T-cell (primary cell): ENCODE measurements around the gene WDR55. TPM values are rescaled to one million over a fixed set of nuclear protein-coding genes. Genes with fewer than 3 reads are reported as not detected.
A peak's percentile ranks its signal among the peaks of the same experiment; 100 is the strongest.

Source experiments
- ATAC-seq, 4 experiments: fragments of 200-7000 bp in 3 of 4; fragments of 150-1000 bp in 1 of 4; cut with Tn5 transposase; replicated peaks in 1 of 4; 1 replicate in 3 of 4; 2 replicates in 1 of 4; pipeline ENCODE4 v1.10.0; 2021; ENCODE audit warnings: moderate library complexity in 3 of 4, mild to moderate bottlenecking in 2 of 4, moderate number of reproducible peaks in 1 of 4
- CTCF ChIA-PET, 2 donors: fragments of 300-600 bp; sonication (Branson Sonifier 250); formaldehyde crosslinking; loops; one replicate each; lab custom pipeline; 2022; ENCODE audit warnings: antibody characterized with exemption in 2 of 2; lab: Charles Lee
- POLR2A ChIA-PET, 2 donors: fragments of 300-600 bp; sonication (Branson Sonifier 250); formaldehyde crosslinking; loops; one replicate each; lab custom pipeline; 2022; ENCODE audit warnings: antibody characterized with exemption in 2 of 2; lab: Charles Lee
- DNase-seq, 35 experiments: peaks; one replicate each; pipeline versions ENCODE4 v3.0.0 to v3.0.0-alpha.2; 2013 to 2023
- H3K27ac ChIP-seq: one replicate; pipeline ENCODE4 v1.5.1; 2013; ENCODE audit warnings: low read length
- H3K27me3 ChIP-seq, 2 experiments: replicated peaks in 1 of 2; 1 replicate in 1 of 2; 2 replicates in 1 of 2; pipeline versions ENCODE4 v1.6.1 to v1.7.0; 2013; ENCODE audit warnings: low read length in 1 of 2, mixed read lengths in 1 of 2; ENCODE audit not compliant: control insufficient read depth in 2 of 2, insufficient read depth in 2 of 2; ENCODE audit errors: extremely low read depth in 1 of 2
- H3K36me3 ChIP-seq, 2 donors: 1 replicate in 1 of 2; 2 replicates in 1 of 2; pipeline versions ENCODE4 v1.6.1 to v1.7.0; 2013; ENCODE audit warnings: low read length in 1 of 2; ENCODE audit not compliant: control insufficient read depth in 2 of 2, insufficient read depth in 1 of 2; ENCODE audit errors: extremely low read depth in 1 of 2
- H3K4me1 ChIP-seq, 2 experiments: 1 replicate in 1 of 2; 2 replicates in 1 of 2; pipeline versions ENCODE4 v1.6.1 to v1.7.0; 2013; ENCODE audit warnings: low read length in 2 of 2, mixed read lengths in 1 of 2; ENCODE audit not compliant: insufficient read depth in 2 of 2, control insufficient read depth in 1 of 2; ENCODE audit errors: extremely low read depth in 1 of 2
- H3K4me3 ChIP-seq, 2 donors: 1 replicate in 1 of 2; 2 replicates in 1 of 2; pipeline versions ENCODE4 v1.5.1 to v1.7.0; 2013; ENCODE audit warnings: mild to moderate bottlenecking in 2 of 2, low read length in 1 of 2, moderate library complexity in 1 of 2; ENCODE audit not compliant: control insufficient read depth in 1 of 2; ENCODE audit errors: extremely low read depth in 1 of 2
- H3K9me3 ChIP-seq: 2 replicates; pipeline ENCODE4 v1.7.0; 2013
- H3K27ac Mint-ChIP-seq, 2 donors: one replicate each; pipeline ENCODE4 v1.8.0; 2020 to 2021; ENCODE audit warnings: mild to moderate bottlenecking in 2 of 2, mixed read lengths in 2 of 2
- H3K27me3 Mint-ChIP-seq, 2 donors: one replicate each; pipeline ENCODE4 v1.8.0; 2021 to 2022; ENCODE audit warnings: mixed read lengths in 2 of 2
- H3K36me3 Mint-ChIP-seq: one replicate; pipeline ENCODE4 v1.8.0; 2021; ENCODE audit warnings: mixed read lengths
- H3K4me1 Mint-ChIP-seq, 3 donors: one replicate each; pipeline ENCODE4 v1.8.0; 2020 to 2022; ENCODE audit warnings: mixed read lengths in 3 of 3, mild to moderate bottlenecking in 1 of 3
- H3K4me3 Mint-ChIP-seq, 3 donors: one replicate each; pipeline ENCODE4 v1.8.0; 2020 to 2022; ENCODE audit warnings: mild to moderate bottlenecking in 3 of 3, mixed read lengths in 3 of 3, moderate library complexity in 3 of 3
- H3K9me3 Mint-ChIP-seq, 3 donors: one replicate each; pipeline ENCODE4 v1.8.0; 2020 to 2022; ENCODE audit warnings: mixed read lengths in 3 of 3
- WGBS: methylation state at CpG from one replicate; pipeline ENCODE4 v1.1.5; 2013; ENCODE audit warnings: missing lambda C conversion rate; ENCODE audit not compliant: insufficient coverage; 5-methylcytosine and 5-hydroxymethylcytosine counted together
- total RNA-seq, 35 experiments: library from RNA in 6 of 35; stranded (reverse) in 6 of 35; fragments of 120-200 nt in 1 of 35; gene quantifications; one replicate each; pipeline versions ENCODE4 v1.2.1 to v1.2.4 and lab custom pipeline; 2013 to 2026

WDR55 gene
- total RNA-seq, 5 donors from 2014 or later (not counting 1 experiment from before 2014, with no cell fraction given): 36.6 to 50.9 (median 42.9) TPM

- peaks cover 7 to 45% of the 10 kb centered on the region in 2 donors for H3K36me3 ChIP-seq
- Mint-ChIP-seq H3K27ac (peak within 1 kb of the TSS; percentile 99), H3K9me3 (no peaks in the 10 kb centered on the region), H3K4me1 (peaks cover 47 to 50% (median 50%) of the 10 kb centered on the region in 3 donors), H3K27me3 (no peaks in the 10 kb centered on the region), H3K4me3 (peak within 1 kb of the TSS; percentile 99 to 100 (median 99)), H3K36me3 (peaks cover 35% of the 10 kb centered on the region)
- ChIA-PET CTCF (interaction anchor here in 1 of 2 donors (0.6 to 1.8 kb wide), 4 partner anchors 9 to 222 kb away, joined by 3 to 13 read pairs (median 6); partner anchors contain the start of genes IK, NDUFA2 and ZMAT2), POLR2A (interaction anchor here (0.6 to 1.5 kb wide), 7 partner anchors 9 to 901 kb away, joined by 3 to 6 read pairs (median 3); partner anchors contain the start of genes ZMAT2 (in 2 of the 2), ANKHD1 (in 1 of the 2), IK (in 1 of the 2) and NDUFA2 (in 1 of the 2))
- peak within 1 kb of the TSS; percentile 85 to 95 for H3K4me3 ChIP-seq
- WGBS: under 1% methylated on average over 60 of the region's 61 CpGs
- H3K4me1 ChIP-seq: peaks cover 17 to 24% of the 10 kb centered on the region in 2 experiments
- H3K27me3 ChIP-seq: no peaks in the 10 kb centered on the region
- peak within 1 kb of the TSS; percentile 75 for H3K27ac ChIP-seq
- ATAC-seq (peak; percentile 95 to 96 (median 96)), DNase-seq (peak; percentile 59 to 88 (median 75))
- no peaks in the 10 kb centered on the region for H3K9me3 ChIP-seq
Measured at GRCh38 chr5:140690941-140691924, 26.5 kb downstream of the WDR55 start, which contains the start of the genes HARS1 and HARS2. TSS of gene HARS1 (minus strand) at chr5:140691370. CDS start at chr5:140691304, 66 bp downstream. TSS of gene HARS2 (plus strand) at chr5:140691455. CDS start at chr5:140691649, 194 bp downstream.

GRCh38 chr5:140694276-140694675 lies 29.6 kb downstream of the WDR55 start:
- H3K4me1 Mint-ChIP-seq: peaks cover 34 to 45% (median 36%) of the 10 kb centered on the region in 3 donors
- no peaks in the 10 kb centered on the region for H3K9me3 ChIP-seq
- H3K4me1 ChIP-seq: peaks cover 17 to 21% of the 10 kb centered on the region in 2 experiments
- H3K27ac Mint-ChIP-seq: no peak overlapping the region
- no peak overlapping the region for H3K4me3 Mint-ChIP-seq
- no peaks in the 10 kb centered on the region for H3K27me3 ChIP-seq
- ChIA-PET POLR2A (interaction anchor here (0.5 to 0.8 kb wide), 4 partner anchors 9 to 392 kb away, joined by 3 to 5 read pairs (median 3); no protein-coding TSS in a partner anchor), CTCF (no interaction called here)
- no peaks in the 10 kb centered on the region for H3K27me3 Mint-ChIP-seq
- peaks cover 50% of the 10 kb centered on the region for H3K36me3 Mint-ChIP-seq
- H3K9me3 Mint-ChIP-seq: no peaks in the 10 kb centered on the region
- H3K36me3 ChIP-seq: peaks cover 18 to 59% of the 10 kb centered on the region in 2 donors
- DNase-seq (no peak), ATAC-seq (no peak)
- H3K4me3 ChIP-seq: no peak overlapping the region
- WGBS: 95% methylated on average over 4 of the region's 5 CpGs
- H3K27ac ChIP-seq: no peak overlapping the region

GRCh38 chr5:140696891-140697492 lies 32.3 kb downstream of the WDR55 start:
- POLR2A ChIA-PET: interaction anchor here in 1 of 2 donors (0.6 kb wide), 1 partner anchor 10 kb away, joined by 4 read pairs; no protein-coding TSS in a partner anchor
- Histone ChIP-seq H3K9me3 (no peaks in the 10 kb centered on the region), H3K27me3 (no peaks in the 10 kb centered on the region), H3K36me3 (peaks cover 18 to 68% of the 10 kb centered on the region in 2 donors), H3K27ac (no peak overlapping the region), H3K4me3 (no peak overlapping the region), H3K4me1 (peaks cover 18 to 21% of the 10 kb centered on the region in 2 experiments)
- ATAC-seq (no peak), DNase-seq (no peak)
- no peaks in the 10 kb centered on the region for H3K9me3 Mint-ChIP-seq
- CTCF ChIA-PET: interaction anchor here in 1 of 2 donors (0.6 to 0.7 kb wide), 3 partner anchors 18 to 893 kb away, joined by 3 read pairs; no protein-coding TSS in a partner anchor
- 100% methylated on average over 3 of the region's 4 CpGs for WGBS
- peaks cover 54% of the 10 kb centered on the region for H3K36me3 Mint-ChIP-seq
- H3K4me1 Mint-ChIP-seq: peaks cover 31 to 42% (median 35%) of the 10 kb centered on the region in 3 donors
- H3K27me3 Mint-ChIP-seq: no peaks in the 10 kb centered on the region
- H3K4me3 Mint-ChIP-seq: no peak overlapping the region
- H3K27ac Mint-ChIP-seq: no peak overlapping the region

GRCh38 chr5:140700177-140701144 lies 35.8 kb downstream of the WDR55 start, which contains the start of gene ZMAT2:
TSS of gene ZMAT2 (plus strand) at chr5:140700447. CDS start at chr5:140700461, 14 bp downstream.
- 1% methylated on average over 28 of the region's 44 CpGs for WGBS
- no peaks in the 10 kb centered on the region for H3K27me3 ChIP-seq
- H3K4me1 ChIP-seq: peaks cover 14 to 15% of the 10 kb centered on the region in 2 experiments
- peak within 1 kb of the TSS; percentile 70 for H3K27ac ChIP-seq
- CTCF ChIA-PET: interaction anchor here in 1 of 2 donors (0.5 to 1.9 kb wide), 9 partner anchors 10 to 812 kb away, joined by 3 to 20 read pairs (median 4); partner anchors contain the start of genes EIF4EBP3, HARS1, HARS2 and IK
- H3K9me3 ChIP-seq: no peaks in the 10 kb centered on the region
- H3K4me3 ChIP-seq: peak within 1 kb of the TSS; percentile 68 to 99
- peaks cover 27 to 31% (median 29%) of the 10 kb centered on the region in 3 donors for H3K4me1 Mint-ChIP-seq
- POLR2A ChIA-PET: interaction anchor here (0.6 to 1.8 kb wide), 17 partner anchors 8 to 526 kb away, joined by 3 to 23 read pairs (median 4); partner anchors contain the start of genes HARS1 (in 2 of the 2), HARS2 (in 2 of the 2), CYSTM1 (in 1 of the 2) and EIF4EBP3 (in 1 of the 2)
- DNase-seq (peak; percentile 76 to 97 (median 94)), ATAC-seq (peak; percentile 97 to 99 (median 98))
- H3K27me3 Mint-ChIP-seq: no peaks in the 10 kb centered on the region
- H3K36me3 ChIP-seq: peaks cover 11 to 81% of the 10 kb centered on the region in 2 donors
- H3K27ac Mint-ChIP-seq: peak within 1 kb of the TSS; percentile 96 to 97
- H3K4me3 Mint-ChIP-seq: peak within 1 kb of the TSS; percentile 97 to 100 (median 99)
- H3K9me3 Mint-ChIP-seq: no peaks in the 10 kb centered on the region
- H3K36me3 Mint-ChIP-seq: peaks cover 58% of the 10 kb centered on the region

- Histone ChIP-seq H3K27ac (no peak overlapping the region), H3K27me3 (no peaks in the 10 kb centered on the region), H3K4me1 (peaks cover 2 to 10% of the 10 kb centered on the region in 2 experiments), H3K9me3 (no peaks in the 10 kb centered on the region), H3K36me3 (peaks cover 0 to 42% of the 10 kb centered on the region in 2 donors), H3K4me3 (no peak overlapping the region)
- no peak overlapping the region for H3K4me3 Mint-ChIP-seq
- ChIA-PET CTCF (no interaction called here), POLR2A (interaction anchor here in 1 of 2 donors (0.6 kb wide), 1 partner anchor 11 kb away, joined by 4 read pairs; no protein-coding TSS in a partner anchor)
- peak overlapping the region in 1 of 2 donors; percentile 62 for H3K27ac Mint-ChIP-seq
- H3K27me3 Mint-ChIP-seq: peaks cover 0 to 6% of the 10 kb centered on the region in 2 donors
- 100% methylated on average over 1 of the region's 4 CpGs for WGBS
- H3K9me3 Mint-ChIP-seq: no peaks in the 10 kb centered on the region
- H3K36me3 Mint-ChIP-seq: peaks cover 26% of the 10 kb centered on the region
- no peak for ATAC-seq
- no peak for DNase-seq
- H3K4me1 Mint-ChIP-seq: peaks cover 15 to 30% (median 21%) of the 10 kb centered on the region in 3 donors
Measured at GRCh38 chr5:140707812-140708211, 43.1 kb downstream of the WDR55 start.
